Neural progenitor cell (in vitro differentiated cells): ENCODE measurements around the gene DEDD2.

Experiments
- EZH2phosphoT487 ChIP-seq: fragments of 200-600 bp; sonication (generic); IDR thresholded peaks from 2 replicates; pipeline ENCODE4 v1.6.1; 2017; ENCODE audit warnings: antibody characterized with exemption
- TF ChIP-seq, protein P1 (sequence below): fragments of 200-600 bp; sonication (generic); IDR thresholded peaks from 2 replicates; pipeline ENCODE4 v1.5.1; 2017; ENCODE audit warnings: antibody characterized with exemption, mild to moderate bottlenecking

DNA sequence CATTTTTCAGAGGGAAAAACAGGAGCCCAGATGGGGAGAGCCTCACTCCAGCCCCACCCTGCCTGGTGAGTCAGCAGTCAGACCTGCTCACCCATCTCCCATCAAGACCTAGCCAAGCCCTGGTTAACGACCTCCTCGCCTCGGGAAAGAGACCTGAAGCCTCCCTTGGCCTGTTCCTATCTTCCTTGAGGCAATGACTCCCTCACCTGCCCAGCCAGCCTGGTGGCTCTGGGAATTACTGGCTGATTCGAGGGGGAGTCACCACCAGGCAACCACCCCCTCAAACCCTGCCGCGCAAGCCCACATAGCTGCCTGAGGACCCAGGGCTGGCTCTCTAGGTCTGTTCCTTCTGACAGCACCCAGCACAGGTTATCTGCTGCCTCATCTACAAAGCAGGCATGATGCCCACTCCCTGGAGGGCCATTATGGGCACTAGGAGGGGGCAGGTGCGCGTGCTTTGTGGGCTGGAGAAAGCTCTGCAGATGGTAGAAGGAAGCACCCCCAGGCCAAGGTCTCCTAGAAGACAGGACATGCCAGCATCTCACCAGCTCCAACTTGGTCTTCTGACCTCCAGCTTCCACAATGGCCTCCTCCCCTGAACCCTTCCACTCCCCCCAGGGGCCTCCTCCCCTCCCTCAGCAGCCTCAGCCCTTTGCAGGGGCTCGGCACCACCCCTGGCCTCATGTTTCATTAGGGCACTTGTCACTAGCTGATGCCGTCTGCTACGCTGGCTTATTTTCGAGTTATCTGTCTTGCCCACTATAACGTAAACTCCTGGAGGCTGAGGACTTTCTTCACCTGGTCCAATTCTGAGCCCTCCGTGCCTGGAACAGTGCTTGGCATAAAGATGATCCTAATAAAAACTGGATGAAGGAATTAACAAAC, 10.4 kb downstream of the DEDD2 start:
- TF ChIP-seq, protein P1, sequence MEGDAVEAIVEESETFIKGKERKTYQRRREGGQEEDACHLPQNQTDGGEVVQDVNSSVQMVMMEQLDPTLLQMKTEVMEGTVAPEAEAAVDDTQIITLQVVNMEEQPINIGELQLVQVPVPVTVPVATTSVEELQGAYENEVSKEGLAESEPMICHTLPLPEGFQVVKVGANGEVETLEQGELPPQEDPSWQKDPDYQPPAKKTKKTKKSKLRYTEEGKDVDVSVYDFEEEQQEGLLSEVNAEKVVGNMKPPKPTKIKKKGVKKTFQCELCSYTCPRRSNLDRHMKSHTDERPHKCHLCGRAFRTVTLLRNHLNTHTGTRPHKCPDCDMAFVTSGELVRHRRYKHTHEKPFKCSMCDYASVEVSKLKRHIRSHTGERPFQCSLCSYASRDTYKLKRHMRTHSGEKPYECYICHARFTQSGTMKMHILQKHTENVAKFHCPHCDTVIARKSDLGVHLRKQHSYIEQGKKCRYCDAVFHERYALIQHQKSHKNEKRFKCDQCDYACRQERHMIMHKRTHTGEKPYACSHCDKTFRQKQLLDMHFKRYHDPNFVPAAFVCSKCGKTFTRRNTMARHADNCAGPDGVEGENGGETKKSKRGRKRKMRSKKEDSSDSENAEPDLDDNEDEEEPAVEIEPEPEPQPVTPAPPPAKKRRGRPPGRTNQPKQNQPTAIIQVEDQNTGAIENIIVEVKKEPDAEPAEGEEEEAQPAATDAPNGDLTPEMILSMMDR = no peak
- TF ChIP-seq EZH2phosphoT487 = no peak
